ENCODE results near the gene MEP1B. TPM values are rescaled to one million over a fixed set of nuclear protein-coding genes. Genes with fewer than 3 reads are reported as not detected.

Gene MEP1B
- total RNA-seq: not detected

DNA sequence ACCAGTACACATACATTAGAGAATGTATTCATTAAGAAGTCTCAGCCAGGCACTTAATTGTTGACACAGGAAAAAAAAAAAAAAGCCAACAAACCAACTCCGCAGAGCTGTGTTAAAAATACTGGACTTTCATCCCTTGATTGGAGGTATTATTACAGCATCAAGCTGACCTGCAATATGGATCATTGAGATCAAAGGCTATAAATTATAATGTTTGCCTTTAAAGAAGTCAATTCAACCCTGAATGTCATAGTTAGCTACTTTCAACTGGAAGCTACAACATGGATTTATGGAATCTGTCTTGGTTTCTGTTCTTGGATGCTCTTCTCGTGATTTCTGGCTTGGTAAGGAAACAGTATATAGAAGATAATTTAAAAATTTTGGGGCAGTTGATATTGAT lies at the start of gene MEP1B:
Gene MEP1B, plus strand, starts transcription at position 250 of the 400 bp plus-strand sequence. Its CDS starts 32 bp downstream, at position 282.

Small RNA genes within 50 kb of the gene (small RNA-seq; reads per million reads assigned to genes)
- gene RF00019 (ENCODE audit: low replicate concordance) (not detected), gene RNA5SP453 (ENCODE audit: low replicate concordance) (0.12 reads per million)

Other genes with a start within 250 kb of the MEP1B start
- 128 TPM for gene TRAPPC8, start 246.9 kb upstream of the MEP1B start, total RNA-seq
- gene RNF125, start 171.2 kb upstream of the MEP1B start, total RNA-seq: 1.9 TPM
- 59.5 TPM for gene RNF138, start 98.2 kb upstream of the MEP1B start, total RNA-seq

Measured in parietal lobe (tissue), 2 donors.